Activated CD4-positive, alpha-beta T cell treated with anti-CD3 and anti-CD28 coated beads for 36 hours (primary cell): ENCODE results near the gene APAF1. TPM values are rescaled to one million over a fixed set of nuclear protein-coding genes. Genes with fewer than 3 reads are reported as not detected.
"Not testable (repeated sequence)": the region's sequence is repeated elsewhere in the genome, so short reads cannot be mapped to it uniquely, and the experiment has no call there.

Source experiments
- ATAC-seq: fragments of 200-7000 bp; cut with Tn5 transposase; one replicate; pipeline ENCODE4 v1.10.0; 2021; ENCODE audit warnings: mild to moderate bottlenecking, moderate library complexity
- CTCF ChIA-PET: fragments of 350-600 bp; sonication (Branson Sonifier 250); formaldehyde crosslinking; loops from one replicate; lab custom pipeline; 2021; ENCODE audit warnings: antibody characterized with exemption; lab: Charles Lee
- POLR2A ChIA-PET: fragments of 350-600 bp; sonication (Branson Sonifier 250); formaldehyde crosslinking; loops from one replicate; lab custom pipeline; 2021; ENCODE audit warnings: antibody characterized with exemption, inconsistent platforms; lab: Charles Lee
- DNase-seq: peaks from one replicate; pipeline ENCODE4 v3.0.0-alpha.2; 2020
- H3K27ac Mint-ChIP-seq: one replicate; pipeline ENCODE4 v1.8.0; 2021; ENCODE audit warnings: mixed read lengths
- H3K27me3 Mint-ChIP-seq: one replicate; pipeline ENCODE4 v1.8.0; 2021; ENCODE audit warnings: mixed read lengths
- H3K36me3 Mint-ChIP-seq: one replicate; pipeline ENCODE4 v1.8.0; 2021; ENCODE audit warnings: low read depth, mixed read lengths
- H3K4me1 Mint-ChIP-seq: one replicate; pipeline ENCODE4 v1.8.0; 2021; ENCODE audit warnings: mixed read lengths
- H3K4me3 Mint-ChIP-seq: one replicate; pipeline ENCODE4 v1.8.0; 2021; ENCODE audit warnings: mild to moderate bottlenecking, moderate library complexity, mixed read lengths
- H3K9me3 Mint-ChIP-seq: one replicate; pipeline ENCODE4 v1.8.0; 2021; ENCODE audit warnings: low read depth, mixed read lengths
- intact Hi-C, 2 experiments: fragments of 100-400 bp; cut with DNase I in 1 of 2; cut with micrococcal nuclease in 1 of 2; formaldehyde crosslinking; loops; one replicate each; pipeline versions ENCODE4 v1.14.2 to v1.15.1; 2022 to 2024; cut with DNase I, micrococcal nuclease
- total RNA-seq, 2 experiments: library from RNA; stranded (reverse); gene quantifications; one replicate each; pipeline ENCODE4 v1.2.3, GENCODE V29; 2021

Gene APAF1
- total RNA-seq, 2 experiments from 2014 or later: 16.5 to 17.4 TPM

GRCh38 chr12:98639491-98639890 is 5.6 kb upstream of the APAF1 start:
- Mint-ChIP-seq H3K4me3 (no peak overlapping the region), H3K4me1 (peaks cover 18% of the 10 kb centered on the region), H3K27ac (no peak overlapping the region), H3K27me3 (no peaks in the 10 kb centered on the region), H3K9me3 (no peaks in the 10 kb centered on the region), H3K36me3 (peaks cover 23% of the 10 kb centered on the region)
- POLR2A ChIA-PET: no interaction called here
- intact Hi-C loops: no loop called here
- DNase-seq (no peak), ATAC-seq (no peak)
- CTCF ChIA-PET: interaction anchor here (0.6 to 1.8 kb wide), 3 partner anchors 12 to 73 kb away, joined by 4 to 5 read pairs (median 4); no protein-coding TSS in a partner anchor

DNA sequence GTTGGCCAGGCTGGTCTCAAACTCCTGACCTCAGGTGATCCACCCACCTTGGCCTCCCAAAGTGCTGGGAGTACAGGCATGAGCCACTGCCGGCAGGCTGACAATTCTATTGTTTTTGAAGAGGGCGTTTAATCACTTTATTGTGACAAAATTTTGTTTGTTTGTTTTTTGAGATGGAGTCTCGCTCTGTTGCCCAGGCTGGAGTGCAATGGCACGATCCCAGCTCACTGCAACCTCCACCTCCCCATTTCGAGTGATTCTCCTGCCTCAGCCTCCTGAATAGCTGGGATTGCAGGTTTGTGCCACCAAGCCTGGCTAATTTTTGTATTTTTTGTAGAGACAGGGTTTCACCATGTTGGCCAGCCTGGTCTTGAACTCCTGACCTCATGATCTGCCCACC is 2.3 kb upstream of the APAF1 start:
- POLR2A ChIA-PET, H3K27ac Mint-ChIP-seq, DNase-seq, H3K9me3 Mint-ChIP-seq, ATAC-seq, H3K27me3 Mint-ChIP-seq: not testable (repeated sequence)
- Mint-ChIP-seq H3K4me1 (peaks cover 19% of the 10 kb centered on the region), H3K4me3 (peak overlapping the region; percentile 91), H3K36me3 (peaks cover 16% of the 10 kb centered on the region)
- intact Hi-C loops: loop anchor here in 1 of 2 experiments (5.0 kb wide), 1 partner anchor 1736 kb away; the partner anchor contains the start of gene NEDD1
- CTCF ChIA-PET: interaction anchor here (1.2 to 2.2 kb wide), 4 partner anchors 11 to 126 kb away, joined by 3 to 12 read pairs (median 6); no protein-coding TSS in a partner anchor

DNA sequence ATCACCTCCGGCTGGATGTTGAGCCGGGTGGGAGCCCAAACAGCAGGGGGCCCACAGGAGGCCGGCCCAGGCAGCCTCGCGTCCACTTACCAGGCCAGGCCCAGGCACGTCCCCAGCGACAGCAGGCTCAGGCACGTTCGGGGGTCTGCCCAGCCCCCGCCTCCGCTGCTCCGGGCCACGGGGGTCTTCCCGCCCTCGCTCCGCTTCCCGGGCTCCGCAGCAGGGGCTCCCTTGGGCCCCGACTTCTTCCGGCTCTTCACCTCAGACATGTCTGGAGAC is 718 bp upstream of the APAF1 start:
- CTCF ChIA-PET: interaction anchor here (0.6 to 2.2 kb wide), 11 partner anchors 10 to 153 kb away, joined by 3 to 12 read pairs (median 4); partner anchors contain the start of gene SLC25A3
- peak overlapping the region; percentile 94 for H3K27ac Mint-ChIP-seq
- DNase-seq: no peak
- peaks cover 14% of the 10 kb centered on the region for H3K36me3 Mint-ChIP-seq
- no peaks in the 10 kb centered on the region for H3K9me3 Mint-ChIP-seq
- H3K4me1 Mint-ChIP-seq: peaks cover 16% of the 10 kb centered on the region
- ATAC-seq: peak; percentile 16
- H3K27me3 Mint-ChIP-seq: no peaks in the 10 kb centered on the region
- POLR2A ChIA-PET: interaction anchor here (0.7 to 1.7 kb wide), 7 partner anchors 8 to 1556 kb away, joined by 3 to 9 read pairs (median 4); partner anchors contain the start of genes ACTR6, SLC25A3 and TMPO
- peak overlapping the region; percentile 91 for H3K4me3 Mint-ChIP-seq
- intact Hi-C loops: loop anchor here (1.0 to 5.0 kb wide), 7 partner anchors 51 to 1737 kb away; partner anchors contain the start of genes ACTR6 (in 1 of the 2), DEPDC4 (in 1 of the 2), NEDD1 (in 1 of the 2) and SCYL2 (in 1 of the 2)

DNA sequence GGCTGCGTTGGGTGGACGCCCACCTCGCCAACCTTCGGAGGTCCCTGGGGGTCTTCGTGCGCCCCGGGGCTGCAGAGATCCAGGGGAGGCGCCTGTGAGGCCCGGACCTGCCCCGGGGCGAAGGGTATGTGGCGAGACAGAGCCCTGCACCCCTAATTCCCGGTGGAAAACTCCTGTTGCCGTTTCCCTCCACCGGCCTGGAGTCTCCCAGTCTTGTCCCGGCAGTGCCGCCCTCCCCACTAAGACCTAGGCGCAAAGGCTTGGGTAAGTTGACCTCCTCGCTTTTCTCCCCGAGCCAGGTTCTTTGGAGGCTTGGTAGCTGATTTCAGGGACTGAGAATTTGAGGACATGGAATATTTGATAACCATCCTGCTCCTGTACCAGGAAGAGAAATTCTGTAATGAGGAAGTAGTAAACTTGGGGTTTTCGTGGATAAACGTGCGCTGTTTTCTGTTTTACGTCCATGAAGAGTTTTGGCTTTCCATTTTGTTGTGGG is 530 bp downstream of the APAF1 start:
- peak; percentile 29 for DNase-seq
- Mint-ChIP-seq H3K4me1 (peaks cover 16% of the 10 kb centered on the region), H3K36me3 (peaks cover 15% of the 10 kb centered on the region), H3K9me3 (no peaks in the 10 kb centered on the region), H3K27ac (peak overlapping the region; percentile 87), H3K27me3 (no peaks in the 10 kb centered on the region), H3K4me3 (peak overlapping the region; percentile 91)
- ATAC-seq: no peak
- ChIA-PET POLR2A (interaction anchor here (1.4 kb wide), 1 partner anchor 52 kb away, joined by 9 read pairs; the partner anchor contains the start of gene SLC25A3), CTCF (interaction anchor here (1.3 to 1.6 kb wide), 2 partner anchors 9 to 79 kb away, joined by 3 to 6 read pairs; no protein-coding TSS in a partner anchor)
- intact Hi-C loops: loop anchor here (1.0 to 5.0 kb wide), 9 partner anchors 11 to 1621 kb away; partner anchors contain the start of genes ACTR6 (in 1 of the 2), DEPDC4 (in 1 of the 2), SCYL2 (in 1 of the 2) and SLC25A3 (in 1 of the 2)

DNA sequence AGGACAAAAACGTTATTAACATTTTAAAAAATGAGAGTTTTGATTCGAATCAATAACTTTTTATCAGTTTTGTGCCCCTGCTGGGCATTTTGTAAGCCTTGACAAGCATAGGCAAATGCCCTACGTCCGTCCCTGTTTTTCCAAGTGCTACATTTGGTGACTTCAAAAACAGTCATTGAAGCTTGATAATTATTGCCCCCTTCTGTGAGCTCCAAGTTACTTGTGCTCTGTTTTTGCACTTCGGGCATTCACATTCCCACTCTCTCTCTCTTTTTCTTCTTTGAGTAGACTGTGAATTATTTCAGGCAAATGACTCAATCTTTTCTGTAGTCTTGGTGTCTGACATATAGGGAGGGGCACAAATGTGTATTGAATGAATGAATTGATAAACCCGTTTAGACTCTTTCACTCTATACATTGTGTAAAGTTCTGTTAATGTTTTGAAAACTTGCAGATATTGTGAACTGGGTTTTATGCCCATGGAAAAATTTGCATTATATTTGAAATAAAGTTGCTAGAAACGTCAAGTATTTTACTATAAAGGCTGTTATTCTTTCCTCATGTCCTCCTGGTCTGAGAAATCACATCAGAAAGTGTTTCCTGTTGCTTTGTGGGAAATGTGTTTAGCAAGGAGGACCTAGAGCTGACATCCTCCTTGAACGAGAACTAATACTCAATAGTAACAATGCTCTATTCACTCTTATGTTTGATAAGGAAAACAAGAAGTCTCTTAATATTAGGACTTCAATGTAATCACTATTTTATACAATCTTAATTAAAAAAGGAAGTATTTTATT is 1.4 kb downstream of the APAF1 start:
- intact Hi-C loops: loop anchor here in 1 of 2 experiments (1.0 to 5.0 kb wide), 2 partner anchors 10 to 96 kb away; no protein-coding TSS in a partner anchor
- ChIA-PET CTCF (interaction anchor here (0.6 to 1.6 kb wide), 4 partner anchors 8 to 248 kb away, joined by 3 to 6 read pairs (median 3); no protein-coding TSS in a partner anchor), POLR2A (interaction anchor here (1.4 kb wide), 1 partner anchor 53 kb away, joined by 9 read pairs; the partner anchor contains the start of gene SLC25A3)
- peaks cover 14% of the 10 kb centered on the region for H3K4me1 Mint-ChIP-seq
- H3K36me3 Mint-ChIP-seq: peaks cover 13% of the 10 kb centered on the region
- no peaks in the 10 kb centered on the region for H3K9me3 Mint-ChIP-seq
- ATAC-seq (no peak), DNase-seq (peak; percentile 10)
- peak overlapping the region; percentile 91 for H3K4me3 Mint-ChIP-seq
- no peaks in the 10 kb centered on the region for H3K27me3 Mint-ChIP-seq
- peak overlapping the region; percentile 37 for H3K27ac Mint-ChIP-seq

- CTCF ChIA-PET: interaction anchor here (1.0 to 4.0 kb wide), 6 partner anchors 11 to 257 kb away, joined by 3 to 12 read pairs (median 4); no protein-coding TSS in a partner anchor
- Mint-ChIP-seq H3K27ac (no peak overlapping the region), H3K4me1 (peaks cover 16% of the 10 kb centered on the region), H3K9me3 (no peaks in the 10 kb centered on the region), H3K36me3 (peaks cover 6% of the 10 kb centered on the region), H3K27me3 (no peaks in the 10 kb centered on the region), H3K4me3 (no peak overlapping the region)
- ATAC-seq: no peak
- DNase-seq: no peak
- intact Hi-C loops: loop anchor here in 1 of 2 experiments (5.0 kb wide), 1 partner anchor 224 kb away; no protein-coding TSS in a partner anchor
- POLR2A ChIA-PET: no interaction called here
Observed at GRCh38 chr12:98651328-98651727, 6.2 kb downstream of the APAF1 start.

DNA sequence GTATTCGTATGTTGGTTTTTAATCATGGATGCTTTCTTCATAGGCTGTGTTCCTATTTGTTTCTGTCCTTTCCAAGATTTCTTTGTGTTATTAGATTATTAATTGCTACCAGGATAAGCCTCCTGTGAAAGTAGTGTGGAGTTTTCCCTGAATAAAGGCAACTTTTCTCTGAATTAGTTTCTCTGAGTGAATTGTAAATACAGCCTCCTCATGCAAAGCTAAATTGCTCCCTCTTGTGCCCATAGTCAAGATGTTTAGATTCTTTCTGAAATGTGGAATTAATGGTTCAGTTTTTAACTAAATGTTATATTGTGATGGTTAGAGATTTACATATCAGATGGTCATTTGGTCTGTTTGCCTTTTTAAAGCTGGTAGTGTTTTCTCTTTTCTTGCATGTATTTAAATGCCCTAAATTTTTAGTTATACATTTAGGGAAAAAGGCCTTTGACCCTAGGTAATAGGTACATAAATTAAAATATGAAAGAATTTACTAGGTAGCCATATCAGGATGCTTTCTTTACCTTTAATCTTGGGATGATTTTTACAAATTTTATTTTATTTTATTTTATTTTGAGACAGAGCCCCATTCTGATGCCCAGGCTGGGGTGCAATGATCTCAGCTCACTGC is 8.9 kb downstream of the APAF1 start:
- DNase-seq (no peak), ATAC-seq (no peak)
- CTCF ChIA-PET: interaction anchor here (1.0 to 1.5 kb wide), 7 partner anchors 8 to 149 kb away, joined by 3 to 6 read pairs (median 3); partner anchors contain the start of gene IKBIP

DNA sequence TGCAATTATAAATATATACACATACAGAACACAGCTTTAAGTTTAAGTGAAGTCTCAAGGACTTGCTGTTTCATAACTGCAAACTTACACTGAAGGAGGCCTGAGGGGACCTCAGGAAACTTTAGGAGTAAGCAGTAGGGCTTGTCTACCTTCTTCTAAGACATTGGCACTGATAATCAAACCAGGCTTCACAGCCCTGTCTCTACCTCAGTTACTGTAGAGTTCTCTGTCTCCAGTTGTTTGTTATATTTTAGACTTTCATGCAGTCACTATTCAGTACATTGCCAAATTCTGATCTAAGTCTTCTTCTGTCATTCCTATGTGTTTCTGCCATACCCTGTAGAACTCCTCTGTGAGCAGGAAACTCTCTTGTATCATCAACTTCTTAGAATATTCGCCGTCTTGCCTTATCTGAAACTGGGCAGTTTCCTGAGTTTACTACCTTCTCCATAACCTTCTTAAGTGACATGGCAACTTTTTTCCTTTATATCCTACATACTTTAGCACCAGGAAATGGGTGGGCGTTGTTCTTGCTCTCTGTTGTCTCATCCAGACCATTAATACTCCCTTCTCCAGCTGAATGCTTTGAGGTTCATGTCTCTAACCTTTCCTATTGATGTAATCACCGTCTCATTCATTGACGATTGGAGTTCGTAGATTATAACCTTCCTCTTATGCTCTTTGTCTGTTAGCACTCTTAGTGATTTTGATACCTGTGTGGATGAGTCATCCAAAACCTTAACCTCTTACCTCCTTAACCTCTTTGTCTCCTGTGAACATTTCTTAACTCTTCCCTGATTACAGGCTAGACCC is 11.4 kb downstream of the APAF1 start:
- POLR2A ChIA-PET: no interaction called here
- DNase-seq: peak; percentile 17

More for the DNA sequence above, 8.9 kb downstream of the APAF1 start:
- H3K4me3 Mint-ChIP-seq: no peak overlapping the region
- peaks cover 18% of the 10 kb centered on the region for H3K4me1 Mint-ChIP-seq
- H3K27ac Mint-ChIP-seq: no peak overlapping the region
- POLR2A ChIA-PET: no interaction called here
- no peaks in the 10 kb centered on the region for H3K27me3 Mint-ChIP-seq
- no peaks in the 10 kb centered on the region for H3K9me3 Mint-ChIP-seq
- intact Hi-C loops: loop anchor here (1.0 to 5.0 kb wide), 5 partner anchors 87 to 229 kb away; no protein-coding TSS in a partner anchor
- H3K36me3 Mint-ChIP-seq: peaks cover 8% of the 10 kb centered on the region

GRCh38 chr12:98660521-98660920 is 15.4 kb downstream of the APAF1 start:
- H3K4me1 Mint-ChIP-seq: peaks cover 14% of the 10 kb centered on the region
- ChIA-PET POLR2A (no interaction called here), CTCF (no interaction called here)
- no peak for DNase-seq
- H3K36me3 Mint-ChIP-seq: peaks cover 20% of the 10 kb centered on the region
- H3K27ac Mint-ChIP-seq: no peak overlapping the region
- no peaks in the 10 kb centered on the region for H3K27me3 Mint-ChIP-seq
- ATAC-seq: no peak
- intact Hi-C loops: no loop called here
- H3K9me3 Mint-ChIP-seq: no peaks in the 10 kb centered on the region
- H3K4me3 Mint-ChIP-seq: no peak overlapping the region

More for the DNA sequence above, 11.4 kb downstream of the APAF1 start:
- peaks cover 12% of the 10 kb centered on the region for H3K36me3 Mint-ChIP-seq
- intact Hi-C loops: loop anchor here in 1 of 2 experiments (1.0 kb wide), 1 partner anchor 10 kb away; no protein-coding TSS in a partner anchor
- H3K4me3 Mint-ChIP-seq: peak overlapping the region; percentile 20
- H3K9me3 Mint-ChIP-seq: no peaks in the 10 kb centered on the region
- CTCF ChIA-PET: interaction anchor here (0.8 kb wide), 2 partner anchors 84 to 655 kb away, joined by 4 to 5 read pairs; no protein-coding TSS in a partner anchor
- peak overlapping the region; percentile 79 for H3K27ac Mint-ChIP-seq
- no peaks in the 10 kb centered on the region for H3K27me3 Mint-ChIP-seq
- peak; percentile 97 for ATAC-seq
- H3K4me1 Mint-ChIP-seq: peaks cover 18% of the 10 kb centered on the region

DNA sequence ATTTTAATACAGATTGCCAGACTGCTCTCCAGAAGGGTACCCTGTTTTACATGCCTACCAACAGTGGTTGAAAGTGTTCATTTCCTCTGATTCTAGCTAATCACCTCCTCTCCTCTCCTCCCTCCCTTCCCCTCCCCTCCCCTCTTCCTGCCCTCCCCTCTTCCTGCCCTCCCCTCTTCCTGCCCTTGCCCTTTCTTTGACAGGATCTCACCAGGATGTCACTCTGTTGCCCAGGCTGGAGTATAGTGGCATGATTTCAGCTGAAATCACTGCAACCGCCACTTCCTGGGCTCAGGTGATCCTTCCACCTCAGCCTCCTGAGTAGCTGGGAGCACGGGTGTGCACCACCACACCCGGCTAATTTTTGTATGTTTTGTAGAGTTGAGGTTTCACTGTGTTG is 24.7 kb downstream of the APAF1 start:
- H3K4me1 Mint-ChIP-seq: peaks cover 10% of the 10 kb centered on the region
- intact Hi-C loops: no loop called here
- ChIA-PET POLR2A (no interaction called here), CTCF (interaction anchor here (0.7 kb wide), 2 partner anchors 23 to 68 kb away, joined by 3 read pairs; no protein-coding TSS in a partner anchor)
- no peaks in the 10 kb centered on the region for H3K27me3 Mint-ChIP-seq
- DNase-seq (no peak), ATAC-seq (no peak)
- H3K4me3 Mint-ChIP-seq: no peak overlapping the region
- peaks cover 30% of the 10 kb centered on the region for H3K36me3 Mint-ChIP-seq
- no peak overlapping the region for H3K27ac Mint-ChIP-seq
- H3K9me3 Mint-ChIP-seq: no peaks in the 10 kb centered on the region
